Endometrial microvascular endothelial cells (primary cell): ENCODE measurements around the gene ATP6V0A4. TPM values are rescaled to one million over a fixed set of nuclear protein-coding genes. Genes with fewer than 3 reads are reported as not detected.

Experiments used
- in situ Hi-C: cut with HindIII; loops from 2 replicates; pipeline ENCODE4 v1.10.0; 2017; ENCODE audit warnings: low sequenced_read_pairs, low pct_unique_long_range_greater_than_20kb; ENCODE audit errors: inconsistent ontology term
- total RNA-seq: library from RNA; depleted of rRNA; stranded (reverse); fragments of >200 nt; gene quantifications from one replicate; pipeline ENCODE4 v1.2.3, GENCODE V29; 2015; ENCODE audit errors: inconsistent ontology term

Gene ATP6V0A4
- total RNA-seq: not detected

DNA sequence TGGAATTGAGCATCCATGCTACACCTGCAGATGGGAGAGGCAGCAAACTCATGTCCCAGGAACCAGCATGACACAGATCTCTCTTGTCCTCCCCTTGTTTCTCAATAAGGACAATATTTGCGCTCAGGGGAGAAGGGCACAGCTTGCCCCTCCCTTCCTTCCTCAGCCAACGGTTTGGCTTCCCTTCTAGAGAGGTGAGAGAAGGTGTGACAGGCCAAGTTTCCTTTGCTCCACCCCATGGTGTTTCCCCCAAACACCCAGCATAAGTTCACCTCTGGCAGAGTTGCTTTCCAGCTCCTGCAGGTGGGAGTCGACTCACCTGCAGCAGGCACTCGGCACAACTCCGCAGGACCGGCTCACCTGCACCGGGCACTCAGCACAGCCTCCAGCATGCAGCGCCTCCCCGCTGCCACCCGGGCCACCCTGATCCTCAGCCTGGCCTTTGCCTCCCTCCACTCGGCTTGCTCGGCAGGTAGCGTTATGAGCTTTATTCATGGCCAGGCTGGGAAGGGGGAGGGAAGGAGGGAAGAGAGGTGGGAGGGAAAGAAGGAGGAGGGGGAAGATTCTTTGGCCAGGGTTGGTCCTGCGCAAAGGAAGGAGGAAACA lies at the start of gene ATP6V0A4, which contains the start of gene TMEM213:
TSS of gene ATP6V0A4 (minus strand) at position 482 of the 606 bp plus-strand sequence. CDS start 26,949 bp downstream, outside the sequence.
TSS of gene TMEM213 (plus strand) at position 280 of the 606 bp plus-strand sequence. CDS start at position 391, 111 bp downstream.
- in situ Hi-C loops: no loop called here

DNA sequence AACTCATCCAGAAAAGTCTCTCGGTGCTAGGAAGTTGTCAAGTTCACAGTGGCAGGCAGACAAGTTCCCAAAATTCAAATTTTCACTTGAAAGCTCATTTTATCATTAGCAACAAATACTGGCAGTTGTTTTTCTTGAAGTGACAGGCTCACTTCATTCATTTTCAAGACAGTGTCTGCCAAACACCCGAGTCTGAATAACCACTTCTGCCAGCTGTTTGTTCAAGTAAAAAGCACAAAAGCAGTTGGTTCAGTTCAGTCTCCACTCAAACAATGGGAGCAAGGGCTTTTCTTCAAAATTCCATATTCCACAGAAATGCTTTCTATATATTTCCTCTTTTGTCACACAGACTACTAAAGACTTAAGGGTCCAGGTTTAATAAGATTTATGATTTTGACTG lies 47.7 kb upstream of the ATP6V0A4 start:
- in situ Hi-C loops: no loop called here

DNA sequence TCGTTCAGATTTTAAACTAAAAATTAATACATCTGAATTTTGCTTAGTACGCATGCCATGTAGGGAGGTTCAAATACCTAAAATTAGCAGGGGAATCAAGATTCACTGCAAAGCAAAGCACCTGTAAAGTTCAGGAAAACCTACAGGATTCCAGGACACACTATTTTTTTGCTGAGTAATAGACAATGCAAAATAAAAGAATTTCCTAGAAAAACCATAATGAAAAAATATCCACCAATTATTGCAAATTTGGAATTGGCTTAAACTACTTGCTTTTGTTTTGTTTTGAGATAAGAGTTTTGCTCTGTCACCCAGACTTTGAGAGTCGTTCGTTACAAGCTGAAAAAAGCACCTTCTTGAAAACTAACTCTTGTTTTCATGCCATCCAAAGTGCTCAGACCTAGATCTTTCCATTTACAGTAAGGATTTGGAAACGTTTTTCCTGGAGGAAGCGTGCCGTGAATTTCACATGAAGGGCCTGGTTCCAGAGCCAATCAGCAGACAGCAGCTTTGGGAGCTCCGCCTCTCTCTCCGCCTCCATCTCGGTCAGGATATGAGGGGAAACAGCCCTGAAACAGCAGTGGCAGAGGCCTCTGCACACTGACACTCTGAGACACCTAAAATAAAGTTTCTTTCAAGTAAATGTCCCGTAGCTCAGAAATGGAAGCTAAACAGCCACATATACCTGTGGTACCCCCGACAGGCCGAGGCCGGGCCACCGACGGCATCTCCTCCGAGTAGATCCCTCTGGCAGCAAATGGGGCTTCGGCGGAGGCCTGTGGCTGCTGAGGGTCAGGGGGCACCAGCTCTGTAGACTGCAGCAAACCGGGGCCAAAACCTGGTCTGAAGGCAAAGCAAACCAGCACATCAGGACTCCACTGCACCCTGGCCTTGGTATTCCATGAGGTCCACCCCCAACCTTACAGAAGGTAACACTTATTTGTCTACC lies 45.9 kb upstream of the ATP6V0A4 start:
- in situ Hi-C loops: no loop called here

DNA sequence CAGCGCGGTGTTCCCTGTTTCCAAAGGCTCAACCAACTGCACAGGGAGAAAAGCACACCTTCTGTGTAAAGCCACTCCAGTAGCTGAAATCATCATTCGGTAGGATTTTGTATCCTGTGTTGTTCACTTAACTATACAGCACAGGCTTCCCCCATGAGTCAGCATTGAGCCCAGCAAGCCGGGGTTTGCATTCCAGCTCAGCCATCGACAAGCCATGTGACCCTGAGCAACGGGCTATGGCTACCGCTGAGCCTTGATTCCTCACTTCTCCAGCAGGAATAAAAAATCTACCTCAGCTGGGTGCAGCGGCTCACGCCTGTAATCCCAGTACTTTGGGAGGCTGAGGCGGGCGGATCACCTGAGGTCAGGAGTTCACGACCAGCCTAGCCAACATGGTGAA lies 44.1 kb upstream of the ATP6V0A4 start:
- in situ Hi-C loops: no loop called here

DNA sequence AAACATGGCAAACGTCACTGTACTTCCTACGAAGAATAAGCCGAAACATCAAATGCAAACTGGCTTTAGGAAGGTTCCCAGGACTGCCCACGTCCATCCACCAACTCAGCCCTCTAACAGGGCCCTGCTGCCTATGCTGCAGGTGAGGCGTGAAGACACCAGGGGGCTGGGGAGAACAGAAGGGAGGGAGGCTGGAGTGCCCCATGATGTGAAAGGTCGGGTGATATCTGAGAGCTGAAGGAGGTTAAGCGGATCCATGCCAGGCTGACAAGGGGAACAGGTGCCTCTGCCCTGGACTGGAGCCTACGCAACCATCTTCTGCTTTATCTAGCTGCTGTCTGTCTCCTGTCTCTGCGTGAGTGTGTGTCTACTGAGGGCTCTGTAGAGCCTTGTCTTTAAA lies 40.2 kb upstream of the ATP6V0A4 start:
- in situ Hi-C loops: no loop called here

DNA sequence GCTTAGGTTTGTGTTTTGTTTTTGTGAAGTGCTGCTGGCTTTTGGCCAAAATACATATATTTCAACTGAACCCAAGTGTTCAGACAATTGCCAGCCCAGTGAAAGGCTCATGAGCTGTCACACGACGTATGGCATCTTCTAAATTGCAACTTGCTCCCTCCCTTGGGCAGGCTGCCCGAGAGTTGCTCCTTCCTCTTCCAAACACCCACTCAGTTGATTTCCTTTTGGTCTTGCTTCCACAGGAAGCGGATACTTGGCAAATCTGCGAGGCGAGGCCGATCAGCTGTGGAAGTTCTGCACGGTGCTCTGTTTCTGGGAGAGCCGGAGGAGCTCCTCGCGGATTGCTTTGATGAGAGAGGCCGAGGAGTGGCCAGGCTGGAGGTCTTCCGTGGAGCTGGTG lies 39.6 kb upstream of the ATP6V0A4 start:
- in situ Hi-C loops: no loop called here

DNA sequence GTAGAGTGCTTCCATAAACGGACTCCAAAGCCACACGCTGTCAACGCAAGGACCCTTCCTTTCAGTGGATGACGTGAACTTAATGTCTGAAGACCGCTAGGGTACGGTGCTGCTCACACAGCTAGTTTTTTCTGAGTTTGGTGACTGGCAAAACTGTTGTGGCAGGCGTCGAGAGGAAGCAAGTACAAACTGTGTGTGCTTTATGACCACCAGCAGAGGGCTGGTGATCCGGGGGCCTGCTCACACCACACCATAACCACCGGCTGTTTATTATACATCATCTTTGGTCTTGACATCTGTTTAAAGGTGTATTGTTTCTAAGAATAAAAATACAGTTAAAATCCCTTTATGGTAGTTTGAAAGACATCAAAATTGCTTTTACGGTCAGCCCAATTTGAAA lies 37.1 kb upstream of the ATP6V0A4 start:
- in situ Hi-C loops: no loop called here

DNA sequence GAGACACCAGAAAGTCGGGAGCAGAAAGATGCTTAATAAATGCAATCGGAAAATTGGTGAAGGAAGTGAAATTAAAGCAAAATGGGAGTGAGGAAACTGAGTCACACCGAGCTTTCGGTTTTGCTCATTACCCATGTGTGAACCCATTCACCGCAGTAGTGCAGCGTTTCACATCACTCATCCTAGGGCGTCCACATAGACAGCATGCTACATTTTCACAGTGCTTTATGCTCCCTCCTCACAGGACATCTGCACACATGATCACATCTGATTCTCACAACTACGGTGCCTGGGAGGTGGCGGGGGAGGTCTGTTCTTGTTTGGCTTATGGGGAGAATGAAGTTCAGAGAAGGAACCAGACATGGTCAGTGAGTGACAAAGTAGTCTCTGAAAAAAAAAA lies 36.6 kb upstream of the ATP6V0A4 start:
- in situ Hi-C loops: no loop called here

DNA sequence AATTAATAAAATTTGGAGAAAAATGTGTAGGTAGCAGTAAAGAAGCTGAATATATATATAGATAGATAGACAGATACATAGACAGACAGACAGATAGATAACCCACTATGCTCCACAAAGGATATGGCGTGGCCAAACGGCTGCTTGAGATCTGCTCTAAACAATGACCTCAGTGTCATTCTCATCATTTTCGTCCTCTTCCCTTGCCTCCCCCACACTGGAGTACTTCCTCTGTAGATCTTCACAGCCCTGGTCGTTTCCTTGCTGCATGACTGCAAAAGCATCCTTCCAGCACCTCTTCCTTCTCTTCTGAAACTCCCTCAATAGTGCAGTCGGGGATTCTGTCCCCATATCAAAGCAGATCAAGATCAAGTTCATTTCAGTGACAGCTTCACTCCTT lies 35.6 kb upstream of the ATP6V0A4 start:
- in situ Hi-C loops: no loop called here

DNA sequence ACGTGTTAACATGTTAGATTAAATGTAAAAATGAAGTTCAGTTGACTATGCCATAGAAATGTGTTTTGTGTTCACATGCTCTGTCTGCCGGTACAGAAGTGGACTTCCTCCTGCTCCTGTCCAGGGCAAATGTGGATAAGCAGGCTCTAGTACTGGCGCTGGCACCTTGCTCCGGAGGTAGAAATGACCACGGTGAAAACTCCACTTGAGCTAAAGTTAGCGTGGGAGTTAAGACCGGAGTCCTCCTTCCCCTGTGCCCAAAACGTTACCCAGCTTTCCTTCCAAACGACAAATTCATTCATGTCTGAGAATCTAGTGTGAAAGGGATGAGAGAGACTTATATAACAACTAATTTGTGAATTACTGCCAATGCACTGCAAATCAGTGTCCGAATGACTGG lies 35.0 kb upstream of the ATP6V0A4 start:
- in situ Hi-C loops: no loop called here

DNA sequence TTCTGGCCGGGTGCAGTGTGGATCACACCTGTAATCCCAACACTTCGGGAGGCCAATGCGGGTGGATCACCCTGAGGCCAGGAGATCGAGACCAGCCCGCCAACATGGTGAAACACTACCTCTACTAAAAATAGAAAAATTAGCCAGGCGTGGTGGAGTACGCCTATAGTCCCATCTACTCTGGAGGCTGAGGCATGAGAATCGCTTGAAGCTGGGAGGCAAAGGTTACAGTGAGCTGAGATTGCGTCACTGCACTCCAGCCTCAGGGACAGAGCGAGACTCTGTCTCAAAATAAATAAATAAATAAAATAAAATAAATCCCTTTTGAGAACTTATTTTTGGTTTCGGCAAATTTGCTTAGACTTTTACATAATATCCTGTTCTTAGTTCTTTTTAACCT lies 31.3 kb upstream of the ATP6V0A4 start:
- in situ Hi-C loops: no loop called here

DNA sequence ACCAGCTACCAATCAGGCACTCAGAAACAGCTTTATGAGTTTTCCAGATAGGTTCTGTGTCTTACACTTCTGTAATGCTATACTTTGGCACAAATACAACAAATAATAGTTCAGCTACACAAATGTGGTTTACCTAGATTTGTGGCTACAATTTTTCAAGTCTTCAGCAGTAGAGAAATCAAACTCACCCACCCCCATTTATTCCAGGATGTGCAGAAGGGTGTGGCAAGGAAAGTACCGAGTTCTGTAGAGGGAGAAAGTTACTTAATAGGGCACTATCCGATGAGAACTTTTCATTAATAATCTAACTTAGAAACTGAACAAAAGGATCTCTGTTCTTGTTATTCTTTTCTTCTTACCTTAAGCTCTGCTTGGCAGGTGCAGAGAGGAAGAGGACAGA lies 30.3 kb upstream of the ATP6V0A4 start:
- in situ Hi-C loops: no loop called here

DNA sequence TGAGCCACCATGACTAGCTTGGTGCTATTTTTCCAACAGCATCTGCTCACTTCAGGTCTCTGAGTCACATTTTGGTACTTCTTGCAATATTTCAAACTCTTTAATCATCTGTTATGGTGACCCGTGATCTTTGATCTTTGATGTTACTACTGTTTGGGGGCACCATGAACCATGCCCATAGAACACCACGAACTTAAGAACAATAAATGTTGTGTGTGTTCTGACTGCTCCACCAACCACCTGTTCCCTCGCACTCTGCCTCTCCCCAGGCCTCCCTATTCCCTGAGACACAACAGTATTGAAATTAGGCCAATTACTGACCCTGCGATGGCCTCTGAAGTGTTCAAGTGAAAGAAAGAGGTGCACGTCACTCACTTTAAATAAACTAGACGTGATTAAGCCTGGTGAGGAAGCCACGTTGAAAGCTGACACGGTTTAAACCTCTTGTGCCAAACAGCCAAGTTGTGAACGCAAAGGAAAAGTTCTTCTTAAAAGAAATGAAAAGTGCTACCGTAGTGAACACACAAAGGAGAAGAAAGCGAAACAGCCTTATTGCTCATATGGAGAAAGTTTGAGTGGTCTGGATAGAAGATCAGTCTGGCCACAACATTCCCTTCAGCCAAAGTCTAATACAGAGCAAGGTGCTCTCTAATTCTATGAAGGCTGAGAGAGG lies 27.2 kb upstream of the ATP6V0A4 start:
- in situ Hi-C loops: no loop called here

DNA sequence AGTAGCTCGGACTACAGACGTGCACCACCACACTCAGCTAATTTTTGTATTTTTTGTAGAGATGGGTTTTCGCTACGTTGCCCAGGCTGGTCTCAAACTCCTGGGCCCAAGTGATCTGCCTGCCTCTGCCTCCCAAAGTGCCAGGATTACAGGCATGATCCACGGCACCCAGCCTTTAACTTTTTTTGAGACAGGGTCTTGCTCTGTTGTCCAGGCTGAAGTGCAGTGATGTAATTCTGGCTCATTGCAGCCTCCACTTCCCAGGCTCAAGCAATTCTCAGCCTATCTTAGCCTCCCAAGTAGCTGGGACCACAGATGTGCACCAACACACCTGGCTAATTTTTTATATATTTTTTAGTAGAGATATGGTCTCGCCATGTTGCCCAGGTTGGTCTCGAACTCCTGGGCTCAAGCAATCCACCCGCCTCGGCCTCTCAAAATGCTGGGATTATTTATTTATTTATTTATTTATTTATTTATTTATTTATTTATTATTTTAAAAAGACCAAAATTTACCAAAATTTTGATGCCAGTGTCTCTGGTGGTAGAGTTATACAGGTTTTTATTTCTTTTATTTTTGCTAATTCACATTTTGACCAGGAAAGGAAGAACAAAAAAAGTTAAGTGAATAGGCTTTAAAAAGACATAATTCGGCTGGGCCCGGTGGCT lies 25.0 kb upstream of the ATP6V0A4 start:
- in situ Hi-C loops: no loop called here

DNA sequence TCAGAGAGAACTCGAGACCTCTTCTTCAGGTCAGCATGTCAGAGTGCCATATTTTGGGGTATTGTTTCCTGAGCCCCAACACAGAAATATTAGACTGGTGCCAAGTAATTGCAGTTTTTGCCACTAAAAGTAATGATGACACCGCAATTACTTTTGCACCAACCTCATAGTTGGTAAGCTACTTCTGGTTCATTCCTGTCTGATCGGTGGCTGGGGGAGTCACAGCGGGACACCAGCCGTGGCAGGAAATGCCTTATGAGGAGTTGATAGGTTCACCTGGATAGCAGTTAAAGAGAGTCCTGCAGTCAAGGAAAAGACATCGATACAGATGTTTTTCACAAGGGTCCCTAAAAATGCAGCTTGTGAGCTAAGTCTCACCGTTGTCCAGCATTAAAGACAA lies 23.9 kb upstream of the ATP6V0A4 start:
- in situ Hi-C loops: no loop called here

DNA sequence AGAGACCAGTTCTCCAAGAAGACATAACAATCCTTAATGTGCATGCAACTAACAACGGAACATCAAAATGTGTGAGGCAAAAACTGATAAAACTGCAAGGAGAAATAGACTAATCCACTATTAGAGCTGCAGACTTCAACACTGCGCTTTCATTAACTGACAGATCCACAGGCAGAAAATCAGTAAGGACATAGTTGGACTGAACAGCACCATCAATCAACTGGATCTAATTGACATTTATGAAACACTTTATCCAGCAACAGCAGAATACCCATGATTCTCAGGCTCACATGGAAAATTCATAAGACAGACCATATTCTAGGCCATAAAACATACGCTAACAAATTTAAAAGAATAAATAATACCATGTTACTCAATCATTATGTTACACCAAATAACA lies 21.6 kb upstream of the ATP6V0A4 start:
- in situ Hi-C loops: no loop called here

DNA sequence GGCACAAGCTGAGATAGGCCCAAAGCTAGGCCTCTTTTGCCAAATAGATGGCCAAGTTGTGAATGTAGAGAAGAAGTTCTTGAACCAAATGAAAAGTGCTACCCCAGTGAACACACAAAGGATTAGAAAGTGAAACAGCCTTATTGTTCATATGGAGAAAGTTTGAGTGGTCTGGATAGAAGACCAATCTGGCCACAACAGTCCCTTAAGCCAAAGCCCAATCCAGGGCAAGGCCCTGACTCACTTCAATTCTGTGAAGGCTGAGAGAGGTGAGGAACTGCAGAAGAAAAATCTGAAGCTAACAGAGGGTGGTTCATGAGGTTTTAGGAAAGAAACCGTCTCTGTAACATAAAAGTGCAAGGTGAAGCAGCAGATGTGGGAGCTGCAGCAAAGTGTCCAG lies 18.7 kb upstream of the ATP6V0A4 start:
- in situ Hi-C loops: no loop called here

DNA sequence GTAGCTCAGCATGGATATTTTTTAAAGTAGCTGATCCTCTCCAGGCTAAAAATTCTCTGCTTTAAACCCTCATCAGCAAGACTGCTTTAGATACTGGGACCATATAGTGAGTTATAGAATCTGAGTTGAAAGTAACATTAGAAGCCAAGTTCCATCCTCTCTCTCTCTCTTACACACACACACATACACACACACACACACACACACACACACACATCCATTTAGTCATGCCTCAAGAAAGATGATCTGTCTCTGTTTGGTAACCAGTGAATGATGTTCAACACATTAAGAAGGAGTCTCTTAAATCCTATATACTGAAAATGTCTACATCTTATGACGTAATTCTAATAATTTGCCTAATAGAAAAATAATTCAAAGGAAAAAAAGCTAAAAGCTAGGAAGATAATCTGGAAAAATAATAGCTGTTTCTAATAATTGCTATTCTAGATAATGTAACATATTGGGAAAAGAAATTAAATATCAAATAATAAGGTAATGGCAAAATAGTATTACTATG lies 16.9 kb upstream of the ATP6V0A4 start:
- in situ Hi-C loops: no loop called here

DNA sequence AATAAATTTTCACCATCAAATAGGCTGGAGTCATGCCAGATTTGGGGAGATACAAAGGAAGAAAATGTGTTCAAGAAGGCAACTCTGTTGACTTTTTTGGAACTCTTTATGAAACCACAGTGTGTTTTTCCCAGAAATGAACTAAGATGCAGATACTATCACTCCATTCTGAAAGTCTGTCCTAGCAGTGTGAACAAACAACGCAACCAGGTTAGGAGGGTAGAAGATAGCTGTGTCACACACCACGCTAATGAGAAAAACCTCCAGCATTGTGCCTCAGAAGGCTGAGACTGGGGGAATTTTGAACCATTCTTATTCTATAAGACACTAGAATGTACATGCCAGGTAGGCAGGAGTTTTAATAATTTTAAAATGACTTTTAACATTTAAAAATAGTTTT lies 15.9 kb upstream of the ATP6V0A4 start:
- in situ Hi-C loops: no loop called here
